ENCODE data around the gene PDE4D.

Gene PDE4D

GRCh38 chr5:59506285-59506877, 387.1 kb downstream of the PDE4D start:
- TF ChIP-seq REST (IDR thresholded peaks at IDR 0.05; ENCODE audit: insufficient read depth in 1 of 2, low read depth in 2 of 2, low read length in 2 of 2) (no peak), SIN3A (IDR thresholded peaks at IDR 0.05; ENCODE audit: borderline replicate concordance, insufficient read depth, low read length) (no peak), POLR2AphosphoS5 (IDR thresholded peaks at IDR 0.05; ENCODE audit: low read depth, low read length) (no peak), FOXP2 (optimal IDR thresholded peaks at IDR 0.05; ENCODE audit: borderline replicate concordance, extremely low read depth, extremely low read length, insufficient read depth) (no peak), TAF1 (IDR thresholded peaks at IDR 0.05; ENCODE audit: borderline replicate concordance, insufficient read depth, low read length) (no peak)

GRCh38 chr5:59504043-59504442, 389.5 kb downstream of the PDE4D start:
- TF ChIP-seq TAF1 (IDR thresholded peaks at IDR 0.05; ENCODE audit: borderline replicate concordance, insufficient read depth, low read length) (no peak), POLR2AphosphoS5 (IDR thresholded peaks at IDR 0.05; ENCODE audit: low read depth, low read length) (no peak), SIN3A (IDR thresholded peaks at IDR 0.05; ENCODE audit: borderline replicate concordance, insufficient read depth, low read length) (no peak), REST (IDR thresholded peaks at IDR 0.05; ENCODE audit: insufficient read depth in 1 of 2, low read depth in 2 of 2, low read length in 2 of 2) (no peak), FOXP2 (optimal IDR thresholded peaks at IDR 0.05; ENCODE audit: borderline replicate concordance, extremely low read depth, extremely low read length, insufficient read depth) (no peak)

- TF ChIP-seq POLR2AphosphoS5 (IDR thresholded peaks at IDR 0.05; ENCODE audit: low read depth, low read length) (no peak), FOXP2 (optimal IDR thresholded peaks at IDR 0.05; ENCODE audit: borderline replicate concordance, extremely low read depth, extremely low read length, insufficient read depth) (no peak), TAF1 (IDR thresholded peaks at IDR 0.05; ENCODE audit: borderline replicate concordance, insufficient read depth, low read length) (no peak), REST (IDR thresholded peaks at IDR 0.05; ENCODE audit: insufficient read depth in 1 of 2, low read depth in 2 of 2, low read length in 2 of 2) (no peak), SIN3A (IDR thresholded peaks at IDR 0.05; ENCODE audit: borderline replicate concordance, insufficient read depth, low read length) (no peak)
Measured at GRCh38 chr5:59503220-59503619, 390.3 kb downstream of the PDE4D start.

GRCh38 chr5:59501316-59501715, 392.2 kb downstream of the PDE4D start:
- no peak for TF ChIP-seq TAF1 (IDR thresholded peaks at IDR 0.05; ENCODE audit: borderline replicate concordance, insufficient read depth, low read length)
- TF ChIP-seq SIN3A (IDR thresholded peaks at IDR 0.05; ENCODE audit: borderline replicate concordance, insufficient read depth, low read length): no peak
- no peak for TF ChIP-seq FOXP2 (optimal IDR thresholded peaks at IDR 0.05; ENCODE audit: borderline replicate concordance, extremely low read depth, extremely low read length, insufficient read depth)
- TF ChIP-seq REST (IDR thresholded peaks at IDR 0.05; ENCODE audit: insufficient read depth in 1 of 2, low read depth in 2 of 2, low read length in 2 of 2): no peak
- no peak for TF ChIP-seq POLR2AphosphoS5 (IDR thresholded peaks at IDR 0.05; ENCODE audit: low read depth, low read length)
